DND-41 (cell line): ENCODE data around the gene CLDN7.

Experiments
- ATAC-seq: fragments of 200-7000 bp; cut with Tn5 transposase; 3 replicates; pipeline ENCODE4 v1.9.1; 2021; ENCODE audit warnings: low read depth; ENCODE audit not compliant: insufficient read depth
- DNase-seq: peaks from one replicate; pipeline ENCODE4 v3.0.0-alpha.2; 2020
- H2AFZ ChIP-seq: 2 replicates; pipeline ENCODE4 v1.6.0; 2012; ENCODE audit warnings: low read depth, low read length
- H3K27ac ChIP-seq: 2 replicates; pipeline ENCODE4 v1.5.1; 2012; ENCODE audit warnings: low read length, inconsistent platforms
- H3K27me3 ChIP-seq: fragments of 200-600 bp; sonication (generic); 2 replicates; pipeline ENCODE4 v1.6.0; 2012; ENCODE audit warnings: low read length, mild to moderate bottlenecking, inconsistent platforms; ENCODE audit not compliant: insufficient read depth, poor library complexity
- H3K36me3 ChIP-seq: 2 replicates; pipeline ENCODE4 v1.5.1; 2012; ENCODE audit warnings: low read length, inconsistent platforms; ENCODE audit not compliant: insufficient read depth
- H3K4me1 ChIP-seq: 2 replicates; pipeline ENCODE4 v1.5.1; 2012; ENCODE audit warnings: mild to moderate bottlenecking, low read length; ENCODE audit not compliant: insufficient read depth
- H3K4me2 ChIP-seq: 2 replicates; pipeline ENCODE4 v1.6.0; 2012; ENCODE audit warnings: mild to moderate bottlenecking, moderate library complexity, low read length, inconsistent platforms; ENCODE audit not compliant: insufficient read depth
- H3K4me3 ChIP-seq, 2 experiments: fragments of 200-600 bp in 1 of 2; shearing (Covaris generic) in 1 of 2; 2 replicates each; pipeline ENCODE4 v1.5.1; 2012 to 2016; ENCODE audit warnings: inconsistent platforms in 2 of 2, low read length in 2 of 2, mild to moderate bottlenecking in 2 of 2, low read depth in 1 of 2, moderate library complexity in 1 of 2
- H3K79me2 ChIP-seq: 2 replicates; pipeline ENCODE4 v1.6.0; 2012; ENCODE audit warnings: low read length, inconsistent platforms; ENCODE audit not compliant: insufficient read depth
- H3K9ac ChIP-seq: 2 replicates; pipeline ENCODE4 v1.6.0; 2012; ENCODE audit warnings: low read depth, mild to moderate bottlenecking, inconsistent platforms, low read length, moderate library complexity
- H3K9me3 ChIP-seq: 2 replicates; pipeline ENCODE4 v1.5.1; 2012; ENCODE audit warnings: low read length, moderate library complexity, mild to moderate bottlenecking, inconsistent platforms; ENCODE audit not compliant: insufficient read depth, severe bottlenecking
- H4K20me1 ChIP-seq: 2 replicates; pipeline ENCODE4 v1.6.0; 2012; ENCODE audit warnings: low read length; ENCODE audit not compliant: insufficient read depth
- EZH2 ChIP-seq: IDR thresholded peaks from 3 replicates; pipeline ENCODE4 v1.6.1; 2012; ENCODE audit warnings: borderline replicate concordance, low read depth, mild to moderate bottlenecking, moderate library complexity, low read length, inconsistent platforms; ENCODE audit not compliant: severe bottlenecking
- TF ChIP-seq, protein P1 (sequence below): IDR thresholded peaks from 2 replicates; pipeline ENCODE4 v1.5.1; 2012; ENCODE audit warnings: borderline replicate concordance, low read length, moderate library complexity, mild to moderate bottlenecking; ENCODE audit not compliant: poor library complexity, severe bottlenecking; ENCODE audit errors: extremely low read depth

Gene CLDN7

DNA sequence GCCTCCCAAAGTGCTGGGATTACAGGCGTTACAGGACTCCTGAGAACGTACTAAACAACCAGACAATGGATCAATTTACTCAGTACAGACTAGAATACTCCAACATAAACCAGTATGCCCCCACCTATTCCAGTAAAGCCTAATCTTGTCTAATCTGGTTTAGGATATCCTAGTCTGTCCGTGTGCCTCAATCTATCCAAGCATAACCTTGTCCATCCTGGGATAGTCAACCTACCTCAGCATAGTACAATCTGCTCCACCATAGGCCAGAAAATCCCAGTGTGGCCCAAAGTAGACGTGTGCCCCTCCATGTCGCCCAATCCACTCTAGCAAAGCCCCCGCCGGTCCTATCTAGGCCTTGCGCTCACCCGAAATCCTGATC is 28.6 kb downstream of the CLDN7 start:
- H3K9ac ChIP-seq, result peak overlapping the region; percentile 90
- H2AFZ ChIP-seq, result peak overlapping the region; percentile 75
- peaks cover 97% of the 10 kb centered on the region for H3K79me2 ChIP-seq
- TF ChIP-seq, protein P1, sequence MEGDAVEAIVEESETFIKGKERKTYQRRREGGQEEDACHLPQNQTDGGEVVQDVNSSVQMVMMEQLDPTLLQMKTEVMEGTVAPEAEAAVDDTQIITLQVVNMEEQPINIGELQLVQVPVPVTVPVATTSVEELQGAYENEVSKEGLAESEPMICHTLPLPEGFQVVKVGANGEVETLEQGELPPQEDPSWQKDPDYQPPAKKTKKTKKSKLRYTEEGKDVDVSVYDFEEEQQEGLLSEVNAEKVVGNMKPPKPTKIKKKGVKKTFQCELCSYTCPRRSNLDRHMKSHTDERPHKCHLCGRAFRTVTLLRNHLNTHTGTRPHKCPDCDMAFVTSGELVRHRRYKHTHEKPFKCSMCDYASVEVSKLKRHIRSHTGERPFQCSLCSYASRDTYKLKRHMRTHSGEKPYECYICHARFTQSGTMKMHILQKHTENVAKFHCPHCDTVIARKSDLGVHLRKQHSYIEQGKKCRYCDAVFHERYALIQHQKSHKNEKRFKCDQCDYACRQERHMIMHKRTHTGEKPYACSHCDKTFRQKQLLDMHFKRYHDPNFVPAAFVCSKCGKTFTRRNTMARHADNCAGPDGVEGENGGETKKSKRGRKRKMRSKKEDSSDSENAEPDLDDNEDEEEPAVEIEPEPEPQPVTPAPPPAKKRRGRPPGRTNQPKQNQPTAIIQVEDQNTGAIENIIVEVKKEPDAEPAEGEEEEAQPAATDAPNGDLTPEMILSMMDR, result no peak
- no peak for TF ChIP-seq EZH2
- peaks cover 57% of the 10 kb centered on the region for H4K20me1 ChIP-seq
- peak overlapping the region; percentile 83 to 93 for H3K4me3 ChIP-seq
- DNase-seq, result no peak
- no peaks in the 10 kb centered on the region for H3K9me3 ChIP-seq
- peak overlapping the region; percentile 99 for H3K4me2 ChIP-seq
- peaks cover 61% of the 10 kb centered on the region for H3K4me1 ChIP-seq
- peak overlapping the region; percentile 97 for H3K27ac ChIP-seq
- peak; percentile 11 for ATAC-seq
- no peaks in the 10 kb centered on the region for H3K27me3 ChIP-seq
- H3K36me3 ChIP-seq, result peaks cover 61% of the 10 kb centered on the region

- Histone ChIP-seq H3K9me3 (no peaks in the 10 kb centered on the region), H3K4me3 (peak overlapping the region in 1 of 2 experiments; percentile 83; a peak in 2 of 4 replicates), H3K9ac (peak overlapping the region; percentile 90; the same call in 1 of the 2 replicates), H3K36me3 (peaks cover 74% of the 10 kb centered on the region), H4K20me1 (peaks cover 56% of the 10 kb centered on the region), H3K27ac (peak overlapping the region; percentile 17), H3K4me2 (peak overlapping the region; percentile 99), H2AFZ (no peak overlapping the region), H3K79me2 (peaks cover 82% of the 10 kb centered on the region), H3K4me1 (peaks cover 55% of the 10 kb centered on the region), H3K27me3 (no peaks in the 10 kb centered on the region)
- DNase-seq (no peak), ATAC-seq (no peak)
- TF ChIP-seq EZH2, result no peak
- TF ChIP-seq, protein P1, result no peak
These were observed 30.2 kb downstream of the CLDN7 start for GRCh38 chr17:7232114-7232513.

DNA sequence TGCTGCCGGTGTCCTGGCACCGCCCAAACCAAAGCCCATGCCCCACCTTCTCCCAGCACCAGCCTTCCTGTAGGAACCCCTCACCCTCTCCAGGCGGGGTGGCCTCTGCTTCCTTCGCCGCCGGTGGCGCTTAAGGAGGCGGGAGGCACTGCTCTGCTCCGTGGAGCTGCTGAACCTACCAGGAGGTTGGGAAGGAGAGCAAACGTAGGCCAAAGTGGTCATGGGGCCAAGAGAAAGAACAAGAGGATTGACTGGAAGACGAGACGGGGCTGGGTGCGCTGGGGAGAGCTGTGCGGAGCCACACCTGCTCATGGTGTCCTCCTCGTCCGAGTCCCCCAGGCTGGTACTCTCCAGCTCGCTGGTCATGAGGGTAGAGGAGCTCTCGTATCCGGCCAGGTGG is 32.8 kb downstream of the CLDN7 start:
- Histone ChIP-seq H3K79me2 (peaks cover 55% of the 10 kb centered on the region), H2AFZ (no peak overlapping the region), H3K4me3 (no peak overlapping the region), H3K9ac (no peak overlapping the region), H3K36me3 (peaks cover 73% of the 10 kb centered on the region), H3K4me1 (peaks cover 29% of the 10 kb centered on the region), H3K27ac (no peak overlapping the region), H3K27me3 (no peaks in the 10 kb centered on the region), H4K20me1 (peaks cover 38% of the 10 kb centered on the region), H3K9me3 (no peaks in the 10 kb centered on the region), H3K4me2 (no peak overlapping the region)
- no peak for DNase-seq
- no peak for TF ChIP-seq EZH2
- TF ChIP-seq, protein P1, result no peak
- ATAC-seq, result no peak

GRCh38 chr17:7228920-7229319 is 33.4 kb downstream of the CLDN7 start:
- no peak overlapping the region for H2AFZ ChIP-seq
- H3K4me3 ChIP-seq, result no peak overlapping the region
- H3K36me3 ChIP-seq, result peaks cover 78% of the 10 kb centered on the region
- TF ChIP-seq EZH2, result no peak
- DNase-seq (no peak), ATAC-seq (no peak)
- peaks cover 51% of the 10 kb centered on the region for H3K79me2 ChIP-seq
- no peaks in the 10 kb centered on the region for H3K9me3 ChIP-seq
- H3K4me1 ChIP-seq, result peaks cover 28% of the 10 kb centered on the region
- no peak overlapping the region for H3K4me2 ChIP-seq
- no peak overlapping the region for H3K9ac ChIP-seq
- H3K27ac ChIP-seq, result no peak overlapping the region
- H4K20me1 ChIP-seq, result peaks cover 41% of the 10 kb centered on the region
- H3K27me3 ChIP-seq, result no peaks in the 10 kb centered on the region
